Endometrial microvascular endothelial cells (primary cell): Measurements from ENCODE around the gene LAGE3. TPM values are rescaled to one million over a fixed set of nuclear protein-coding genes. Genes with fewer than 3 reads are reported as not detected.

Source experiments
- in situ Hi-C: cut with HindIII; loops from 2 replicates; pipeline ENCODE4 v1.10.0; 2017; ENCODE audit warnings: low sequenced_read_pairs, low pct_unique_long_range_greater_than_20kb; ENCODE audit errors: inconsistent ontology term
- total RNA-seq: library from RNA; depleted of rRNA; stranded (reverse); fragments of >200 nt; gene quantifications from one replicate; pipeline ENCODE4 v1.2.3, GENCODE V29; 2015; ENCODE audit errors: inconsistent ontology term

The LAGE3 gene
- total RNA-seq, 1 donor from 2014 or later = 30.1 TPM

DNA sequence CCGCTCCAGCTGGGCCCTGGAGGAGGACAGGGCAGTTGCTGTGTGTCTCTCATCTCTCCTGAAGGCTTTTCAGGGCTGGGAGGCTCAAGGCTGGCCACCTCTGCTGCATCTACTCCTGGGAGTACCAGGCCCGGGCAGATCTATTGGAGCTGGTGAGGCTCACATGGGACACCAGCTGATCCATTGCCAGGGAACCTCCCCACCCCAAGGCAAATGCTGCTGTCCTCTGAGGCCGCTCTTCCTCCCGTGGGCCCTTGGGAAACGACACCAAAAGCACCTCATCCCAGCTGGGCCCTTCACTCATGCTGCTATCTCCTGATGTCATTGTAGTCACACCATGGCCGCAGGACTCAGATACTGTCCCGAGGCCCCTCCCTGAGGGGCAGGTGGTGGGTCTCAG lies 3.7 kb upstream of the LAGE3 start:
- in situ Hi-C loops = no loop called here

DNA sequence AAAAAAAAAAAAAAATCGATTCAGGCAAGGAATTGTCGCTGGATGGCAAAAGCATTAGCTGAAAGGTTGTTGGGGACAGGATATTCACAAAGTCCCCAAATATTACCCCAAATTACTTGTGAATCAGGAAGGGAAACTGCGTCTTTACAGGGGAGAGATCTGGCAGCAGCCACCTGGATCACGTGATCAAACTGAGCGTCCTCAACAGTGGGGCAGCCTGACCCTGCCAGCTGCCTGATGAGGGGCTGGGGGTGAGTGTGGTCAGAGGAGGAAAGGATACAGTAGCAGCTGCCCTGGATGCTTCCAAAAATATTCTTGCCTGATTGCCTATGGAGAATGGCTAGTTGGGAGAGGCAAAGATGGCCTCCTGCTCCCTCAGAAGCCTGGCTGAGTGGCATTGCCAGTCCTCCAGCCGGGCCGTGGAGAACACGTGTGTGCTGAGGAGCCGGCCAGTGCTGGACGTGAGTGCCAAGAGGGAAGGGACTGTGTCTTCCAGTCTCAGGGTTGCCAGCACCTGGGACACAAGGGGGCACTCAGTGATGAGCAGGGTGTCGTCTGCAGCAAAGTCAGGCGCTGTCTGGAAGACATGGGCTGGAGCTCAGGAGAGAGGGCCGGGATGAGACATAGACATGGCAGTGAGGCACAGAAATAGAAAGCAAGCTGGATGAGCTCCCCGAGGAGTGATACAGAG lies 3.0 kb upstream of the LAGE3 start:
- in situ Hi-C loops = no loop called here

DNA sequence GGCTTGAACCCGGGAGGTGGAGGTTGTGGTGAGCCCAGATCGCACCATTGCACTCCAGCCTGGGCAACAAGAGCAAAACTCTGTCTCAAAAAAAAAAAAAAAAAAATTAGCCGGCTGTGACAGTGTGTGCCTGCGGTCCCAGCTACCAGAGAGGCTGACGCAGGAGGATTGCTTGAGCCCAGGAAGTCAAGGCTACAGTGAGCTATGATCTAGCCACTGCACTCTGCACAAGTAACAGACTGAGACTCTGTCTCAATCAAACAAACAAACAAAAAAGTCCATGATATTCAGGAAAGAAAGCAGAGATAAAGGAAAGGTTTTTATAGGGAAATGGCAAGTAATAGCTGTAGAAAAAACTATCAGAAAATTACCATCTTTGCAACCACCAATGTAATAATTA lies 2.1 kb upstream of the LAGE3 start:
- in situ Hi-C loops = no loop called here

DNA sequence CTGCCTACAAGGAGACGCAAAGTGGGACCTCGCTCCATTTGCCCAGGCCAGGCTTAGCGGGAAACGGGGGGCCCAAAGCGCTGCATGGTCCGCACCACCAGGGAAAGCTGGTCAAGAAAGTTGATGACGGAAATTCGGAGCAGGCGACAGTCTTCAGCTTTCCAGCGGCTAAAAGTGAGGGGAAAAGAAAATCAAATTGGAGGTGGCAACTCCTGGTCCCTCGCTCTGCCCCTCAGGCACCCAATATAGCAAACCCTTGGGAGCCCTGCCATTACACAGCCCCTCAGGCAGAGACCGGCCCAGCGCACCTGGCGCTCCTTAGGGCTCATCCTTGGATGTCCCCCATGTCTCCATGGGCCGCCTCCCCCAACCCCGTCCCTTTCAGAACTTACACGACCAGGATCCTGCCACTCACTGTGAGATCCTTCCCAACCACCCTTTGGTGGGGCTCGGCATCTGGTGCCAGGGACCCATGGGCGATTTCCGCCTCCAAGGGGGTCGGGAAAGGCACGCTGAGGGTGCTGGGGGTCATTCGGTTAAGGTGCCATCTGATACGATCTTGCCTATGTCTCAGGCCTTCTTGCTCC lies 1.1 kb downstream of the LAGE3 start:
- in situ Hi-C loops = no loop called here

DNA sequence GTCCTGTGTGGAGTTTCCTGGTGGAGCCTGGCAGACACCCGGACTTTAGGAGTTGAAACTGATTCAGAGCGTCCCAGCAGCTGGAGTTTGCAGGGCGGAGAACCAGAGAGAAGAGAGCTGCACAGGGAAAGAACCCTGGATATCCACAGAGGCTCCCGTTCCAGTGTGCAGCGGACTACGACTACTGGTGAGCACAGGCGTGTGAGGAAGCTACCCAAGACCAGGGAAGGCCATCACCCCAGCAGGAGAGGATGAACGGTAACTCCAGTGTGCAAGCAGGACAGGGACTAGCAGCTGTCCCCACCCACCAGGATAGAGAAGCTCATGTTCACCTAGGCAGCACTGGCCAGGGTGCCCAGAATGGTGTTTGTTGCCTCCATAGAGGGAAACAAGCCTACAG lies 2.3 kb downstream of the LAGE3 start:
- in situ Hi-C loops = no loop called here

DNA sequence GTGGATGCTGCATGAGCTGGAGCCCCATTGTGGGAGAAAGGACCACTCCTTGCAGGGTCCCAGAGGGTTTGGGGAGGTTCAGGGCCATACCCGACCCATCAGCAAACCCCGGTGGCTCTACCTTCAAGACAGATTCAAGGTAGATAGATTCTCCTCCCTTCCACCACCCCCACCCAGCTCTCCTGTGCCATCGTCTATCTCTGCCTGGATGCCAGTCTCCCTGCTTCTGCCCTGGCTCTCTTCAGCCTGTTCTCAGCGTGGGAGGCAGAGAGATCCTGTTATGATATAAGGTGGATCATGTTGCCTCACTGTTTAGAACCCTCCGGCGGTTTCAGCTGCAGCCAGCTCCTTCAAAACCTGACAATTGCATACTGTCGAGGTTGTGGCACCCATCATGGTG lies 5.4 kb downstream of the LAGE3 start:
- in situ Hi-C loops = no loop called here

DNA sequence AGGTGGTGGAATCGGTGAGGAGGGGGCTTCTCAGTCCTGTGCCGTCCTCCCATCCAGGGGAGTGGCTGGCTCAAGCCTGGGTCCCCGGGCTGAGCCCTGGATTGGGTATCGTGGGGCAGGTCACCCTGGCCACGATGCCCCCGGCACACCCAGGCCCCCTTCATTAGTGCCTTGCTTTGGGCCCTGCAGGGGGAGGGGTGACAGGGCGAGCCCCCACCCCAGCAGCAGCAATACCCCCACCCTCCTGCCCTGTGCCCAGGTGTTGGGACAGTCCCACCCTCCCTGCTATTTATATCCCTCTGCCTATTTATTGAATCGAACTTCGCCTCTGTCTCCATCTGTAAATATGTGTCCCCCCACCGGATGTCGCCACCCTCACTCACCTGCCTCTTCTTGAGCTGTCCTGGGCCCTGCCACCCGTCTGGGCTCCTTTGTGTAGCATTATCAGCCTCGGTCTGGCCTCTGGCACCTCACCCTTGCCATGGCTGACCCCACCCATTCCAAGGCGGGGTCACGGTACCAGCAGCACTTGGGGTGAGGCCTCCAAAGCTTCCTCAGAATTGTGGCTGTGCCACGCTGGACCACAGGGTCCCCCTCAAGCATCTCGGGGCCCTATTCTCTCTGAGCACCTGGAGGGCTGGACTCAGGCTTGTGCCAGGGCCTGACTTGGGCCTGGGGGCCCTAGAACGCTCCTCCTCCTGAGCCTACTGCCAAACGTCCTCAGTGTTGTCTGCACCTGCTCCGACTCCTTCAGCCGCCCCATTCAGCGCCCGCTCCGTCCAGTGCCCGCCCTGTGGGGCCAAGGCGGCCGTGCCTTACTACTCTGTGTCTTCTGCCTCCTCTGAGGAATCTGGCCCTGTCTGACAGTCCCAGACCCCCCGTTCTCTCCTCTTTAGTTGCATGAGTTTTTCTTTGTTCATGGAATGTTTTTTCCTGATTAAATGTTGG lies 6.1 kb downstream of the LAGE3 start:
- in situ Hi-C loops = no loop called here

DNA sequence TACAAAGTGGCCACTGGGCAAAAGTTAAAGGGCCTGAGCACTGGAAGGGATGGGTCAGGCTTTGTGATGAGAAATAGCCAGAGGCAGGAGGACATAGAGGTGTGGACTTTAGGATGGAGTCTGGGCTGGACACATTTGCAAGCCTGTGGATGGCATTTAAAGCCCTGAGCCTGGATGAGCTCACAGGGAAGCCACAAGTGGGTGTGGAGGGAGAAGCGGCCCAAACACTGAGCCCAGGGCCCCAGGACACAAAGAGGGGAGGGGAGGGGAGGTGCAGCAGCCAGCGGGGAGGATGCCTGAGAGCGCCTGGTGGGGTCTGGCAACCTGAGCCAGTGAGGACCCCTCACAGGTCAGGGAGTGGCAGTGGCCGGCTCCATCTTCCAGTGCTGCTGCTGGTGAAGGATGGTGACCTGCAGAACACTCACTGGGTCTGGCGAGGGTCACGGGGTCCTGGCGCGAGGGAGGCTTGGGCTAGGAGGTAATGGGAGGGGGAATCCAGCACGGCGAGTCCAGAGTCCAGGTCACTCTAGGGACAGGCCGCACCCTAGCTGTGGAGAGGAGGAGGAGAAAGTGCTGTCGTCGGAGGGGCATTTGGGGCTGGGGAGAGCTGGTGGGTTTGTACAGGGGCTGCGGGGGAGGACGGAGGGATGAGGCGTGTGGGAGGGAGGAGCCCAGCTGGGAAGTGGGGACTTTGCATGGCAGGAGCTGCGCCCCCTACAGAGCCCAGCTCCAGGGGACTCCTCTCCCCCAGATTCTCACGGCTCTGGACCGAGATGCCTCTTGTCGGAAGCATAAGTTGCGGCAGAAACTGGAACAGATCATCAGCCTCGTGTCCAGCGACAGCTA lies 7.0 kb downstream of the LAGE3 start:
- in situ Hi-C loops = no loop called here

DNA sequence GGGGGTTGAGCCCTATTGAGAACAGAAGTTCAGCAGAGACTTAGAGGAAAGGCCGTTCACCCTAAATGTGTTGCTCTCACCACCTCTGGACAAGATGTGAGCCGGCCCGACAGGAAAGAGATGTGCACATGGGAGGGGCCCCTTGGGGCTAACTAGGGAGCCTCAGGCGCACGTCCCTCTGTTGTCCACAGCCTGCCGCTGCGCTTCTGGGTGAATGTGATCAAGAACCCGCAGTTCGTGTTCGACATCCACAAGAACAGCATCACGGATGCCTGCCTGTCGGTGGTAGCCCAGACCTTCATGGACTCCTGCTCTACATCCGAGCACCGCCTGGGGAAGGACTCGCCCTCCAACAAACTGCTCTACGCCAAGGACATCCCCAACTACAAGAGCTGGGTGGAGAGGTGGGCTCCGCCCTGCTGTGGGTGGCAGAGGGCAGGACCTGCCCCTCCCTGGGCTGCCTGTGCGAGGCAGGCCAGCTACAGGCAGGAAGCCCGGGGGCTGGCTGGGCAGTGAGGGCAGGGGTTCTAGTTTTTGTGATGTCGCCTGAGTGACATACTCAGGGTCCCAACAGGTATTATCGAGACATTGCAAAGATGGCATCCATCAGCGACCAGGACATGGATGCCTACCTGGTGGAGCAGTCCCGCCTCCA lies 8.0 kb downstream of the LAGE3 start:
- in situ Hi-C loops = no loop called here

DNA sequence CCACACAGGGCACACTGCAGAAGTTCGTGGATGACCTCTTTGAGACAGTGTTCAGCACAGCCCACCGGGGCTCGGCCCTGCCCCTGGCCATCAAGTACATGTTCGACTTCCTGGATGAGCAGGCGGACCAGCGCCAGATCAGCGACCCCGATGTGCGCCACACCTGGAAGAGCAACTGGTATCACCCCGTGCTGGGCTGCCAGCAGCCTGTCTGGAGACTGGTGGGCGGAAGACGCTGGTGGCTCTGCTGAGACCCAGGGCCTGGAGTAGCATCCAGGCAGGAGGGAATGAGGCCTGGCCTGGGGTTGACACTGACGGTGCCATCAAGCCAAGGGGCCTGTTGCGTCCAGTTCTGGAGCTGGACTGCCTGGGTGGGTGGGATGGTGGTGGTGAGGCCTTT lies 8.6 kb downstream of the LAGE3 start:
- in situ Hi-C loops = no loop called here

DNA sequence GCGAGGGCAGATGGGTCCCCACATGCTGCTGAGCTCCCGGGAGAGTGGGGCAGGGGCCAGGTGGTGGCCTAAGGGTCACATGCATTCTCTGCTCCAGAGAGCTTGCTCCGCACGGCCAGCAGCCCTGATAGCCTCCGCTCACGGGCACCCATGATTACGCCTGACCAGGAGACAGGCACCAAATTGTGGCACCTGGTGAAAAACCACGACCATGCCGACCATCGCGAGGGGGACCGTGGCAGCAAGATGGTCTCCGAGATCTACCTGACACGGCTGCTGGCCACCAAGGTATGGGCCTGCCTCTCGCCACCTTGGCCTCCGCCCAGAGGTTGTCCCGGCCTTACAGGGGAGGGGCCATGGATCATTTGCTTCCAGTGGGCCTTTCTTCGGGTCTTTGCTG lies 9.2 kb downstream of the LAGE3 start:
- in situ Hi-C loops = no loop called here

DNA sequence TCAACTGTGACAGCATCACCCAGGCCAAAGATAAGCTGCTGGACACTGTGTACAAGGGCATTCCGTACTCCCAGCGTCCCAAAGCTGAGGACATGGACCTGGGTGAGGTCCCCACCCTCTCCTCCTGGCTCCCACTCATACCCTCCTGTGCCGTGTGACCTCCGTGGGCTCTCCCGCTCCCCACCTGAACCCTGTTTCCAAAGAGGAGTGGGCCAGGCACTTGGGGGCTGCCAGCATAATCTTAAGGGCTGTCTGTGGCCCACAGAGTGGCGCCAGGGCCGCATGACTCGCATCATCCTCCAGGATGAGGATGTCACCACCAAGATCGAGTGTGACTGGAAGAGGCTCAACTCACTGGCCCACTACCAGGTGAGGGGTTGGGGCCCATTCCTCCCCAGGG lies 10.0 kb downstream of the LAGE3 start:
- in situ Hi-C loops = no loop called here

DNA sequence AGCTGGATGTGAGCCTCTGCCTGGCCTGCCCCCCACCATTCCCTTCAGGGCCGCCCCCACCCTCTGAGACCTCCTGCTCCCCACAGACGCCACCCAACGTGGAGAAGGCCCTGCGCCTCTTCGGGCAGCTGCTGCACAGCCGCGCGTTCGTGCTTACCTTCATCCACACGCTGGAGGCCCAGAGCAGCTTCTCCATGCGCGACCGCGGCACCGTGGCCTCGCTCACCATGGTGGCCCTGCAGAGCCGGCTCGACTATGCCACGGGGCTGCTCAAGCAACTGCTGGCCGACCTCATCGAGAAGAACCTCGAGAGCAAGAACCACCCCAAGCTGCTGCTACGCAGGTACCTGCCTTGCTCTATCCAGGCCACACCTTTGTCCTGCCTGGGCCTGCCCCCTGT lies 10.9 kb downstream of the LAGE3 start:
- in situ Hi-C loops = no loop called here

DNA sequence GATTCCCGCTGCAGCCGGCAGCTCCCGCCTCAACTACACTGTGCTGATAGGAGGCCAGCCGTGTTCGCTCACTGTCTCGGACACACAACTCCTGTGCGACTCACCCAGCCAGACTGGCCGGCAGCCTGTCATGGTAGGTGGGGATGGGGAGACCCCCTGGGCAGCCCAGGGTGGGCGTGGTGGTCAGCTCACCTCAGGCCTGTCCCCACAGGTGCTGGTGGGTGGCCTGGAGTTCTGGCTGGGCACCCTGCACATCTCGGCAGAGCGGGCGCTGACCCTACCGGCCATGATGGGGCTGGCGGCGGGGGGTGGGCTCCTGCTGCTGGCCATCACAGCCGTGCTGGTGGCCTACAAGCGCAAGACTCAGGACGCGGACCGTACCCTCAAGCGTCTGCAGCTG lies 11.5 kb downstream of the LAGE3 start:
- in situ Hi-C loops = no loop called here

DNA sequence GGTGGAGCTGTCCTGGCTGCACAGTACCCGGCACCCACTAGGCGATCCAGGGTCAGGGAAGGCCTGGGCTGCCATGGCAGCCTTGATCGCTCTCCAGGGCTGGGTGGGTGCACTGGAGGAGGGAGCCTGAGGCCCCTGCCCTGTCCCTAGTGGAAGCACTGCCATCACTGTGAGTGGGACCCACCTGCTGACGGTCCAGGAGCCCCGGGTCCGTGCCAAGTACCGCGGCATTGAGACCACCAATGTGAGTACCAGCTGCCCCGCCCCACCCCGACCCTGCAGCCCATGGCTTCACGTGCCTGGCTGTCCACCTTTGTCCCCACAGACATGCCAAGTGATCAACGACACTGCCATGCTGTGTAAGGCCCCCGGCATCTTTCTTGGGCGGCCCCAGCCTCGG lies 12.2 kb downstream of the LAGE3 start:
- in situ Hi-C loops = no loop called here

DNA sequence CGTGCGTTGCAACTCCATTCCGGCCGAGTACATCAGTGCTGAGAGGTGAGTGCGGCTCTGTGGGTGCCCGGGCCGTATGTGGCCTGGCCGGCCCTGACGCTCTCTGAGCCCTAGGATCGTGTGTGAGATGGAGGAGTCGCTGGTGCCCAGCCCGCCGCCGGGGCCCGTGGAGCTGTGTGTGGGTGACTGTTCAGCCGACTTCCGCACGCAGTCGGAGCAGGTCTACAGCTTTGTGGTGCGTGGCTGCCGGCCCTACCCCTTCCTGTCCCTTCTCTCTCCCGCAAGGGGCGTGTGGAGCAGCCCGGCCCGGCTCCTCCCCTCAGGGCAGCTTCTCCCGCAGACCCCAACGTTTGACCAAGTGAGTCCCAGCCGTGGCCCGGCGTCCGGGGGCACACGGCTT lies 13.0 kb downstream of the LAGE3 start:
- in situ Hi-C loops = no loop called here

DNA sequence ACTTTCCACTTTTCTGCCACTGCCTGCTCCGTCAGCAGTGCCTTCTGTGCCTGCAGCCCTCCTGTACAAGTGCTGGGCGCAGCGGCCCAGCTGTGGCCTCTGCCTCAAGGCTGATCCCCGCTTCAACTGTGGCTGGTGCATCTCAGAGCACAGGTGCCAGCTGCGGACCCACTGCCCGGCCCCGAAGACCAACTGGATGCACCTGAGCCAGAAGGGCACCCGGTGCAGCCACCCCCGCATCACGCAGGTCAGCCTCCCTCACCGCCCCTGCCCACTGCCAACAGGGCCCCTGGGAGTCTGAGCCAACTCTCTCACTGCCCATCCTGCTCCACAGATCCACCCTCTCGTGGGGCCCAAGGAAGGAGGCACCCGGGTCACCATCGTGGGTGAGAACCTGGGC lies 13.5 kb downstream of the LAGE3 start:
- in situ Hi-C loops = no loop called here

DNA sequence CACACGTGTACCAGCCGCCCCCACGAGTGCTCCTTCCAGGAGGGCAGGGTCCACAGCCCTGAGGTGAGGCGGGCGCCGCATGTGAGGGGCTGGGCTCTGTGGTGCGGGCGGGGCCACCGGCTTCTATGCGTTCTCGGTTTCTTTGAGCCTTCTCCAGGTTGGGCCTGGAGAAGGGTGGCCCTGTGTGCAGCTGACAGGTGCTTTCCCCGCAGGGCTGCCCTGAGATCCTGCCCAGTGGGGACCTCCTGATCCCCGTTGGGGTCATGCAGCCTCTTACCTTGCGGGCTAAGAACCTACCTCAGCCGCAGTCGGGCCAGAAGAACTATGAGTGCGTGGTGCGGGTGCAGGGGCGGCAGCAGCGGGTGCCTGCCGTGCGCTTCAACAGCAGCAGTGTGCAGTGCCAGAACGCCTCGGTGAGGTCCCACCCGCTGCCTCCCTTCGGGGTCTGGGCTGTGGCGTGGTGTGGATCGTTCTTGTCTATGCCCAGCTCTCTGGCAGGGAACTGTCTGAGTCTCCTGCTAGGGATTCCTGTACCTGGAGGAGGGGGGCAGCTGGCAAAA lies 14.2 kb downstream of the LAGE3 start:
- in situ Hi-C loops = no loop called here
